ENCODE results near the gene PCDHGA5. TPM values are rescaled to one million over a fixed set of nuclear protein-coding genes. Genes with fewer than 3 reads are reported as not detected.

The PCDHGA5 gene
- total RNA-seq, 1 donor from 2014 or later: 8.6 TPM

Other genes with a start within 250 kb of the PCDHGA5 start
- gene PCDHB4, start 242.3 kb upstream of the PCDHGA5 start, total RNA-seq: 8.3 TPM
- 2.9 TPM for gene PCDHB5, start 229.0 kb upstream of the PCDHGA5 start, total RNA-seq
- not detected for gene PCDHB6, start 214.1 kb upstream of the PCDHGA5 start, total RNA-seq
- gene PCDHB7, start 191.5 kb upstream of the PCDHGA5 start, total RNA-seq: 0.98 TPM
- 0.25 TPM for gene PCDHB8, start 186.4 kb upstream of the PCDHGA5 start, total RNA-seq
- 12.3 TPM for gene PCDHB16, start 181.8 kb upstream of the PCDHGA5 start, total RNA-seq
- 3.7 TPM for gene PCDHB9, start 177.0 kb upstream of the PCDHGA5 start, total RNA-seq
- gene PCDHB10, start 171.8 kb upstream of the PCDHGA5 start, total RNA-seq: 3.2 TPM
- gene PCDHB11, start 164.5 kb upstream of the PCDHGA5 start, total RNA-seq: 2.2 TPM
- 2.5 TPM for gene PCDHB12, start 155.4 kb upstream of the PCDHGA5 start, total RNA-seq
- gene PCDHB13, start 150.2 kb upstream of the PCDHGA5 start, total RNA-seq: 3.7 TPM
- gene PCDHB14, start 140.8 kb upstream of the PCDHGA5 start, total RNA-seq: 4.2 TPM
- 3.2 TPM for gene PCDHB15, start 118.8 kb upstream of the PCDHGA5 start, total RNA-seq
- gene SLC25A2, start 60.1 kb upstream of the PCDHGA5 start, total RNA-seq: not detected
- 53.8 TPM for gene TAF7, start 43.4 kb upstream of the PCDHGA5 start, total RNA-seq
- not detected for gene PCDHGA1, start 33.6 kb upstream of the PCDHGA5 start, total RNA-seq
- 6.1 TPM for gene PCDHGA2, start 25.4 kb upstream of the PCDHGA5 start, total RNA-seq
- 3.4 TPM for gene PCDHGA3, start 20.3 kb upstream of the PCDHGA5 start, total RNA-seq
- 3.9 TPM for gene PCDHGB1, start 14.1 kb upstream of the PCDHGA5 start, total RNA-seq
- 3.9 TPM for gene PCDHGA4, start 9.1 kb upstream of the PCDHGA5 start, total RNA-seq
- gene PCDHGB2, start 4.2 kb upstream of the PCDHGA5 start, total RNA-seq: 8.3 TPM
- 5.4 TPM for gene PCDHGB3, start 6.1 kb downstream of the PCDHGA5 start, total RNA-seq
- gene PCDHGA6, start 9.7 kb downstream of the PCDHGA5 start, total RNA-seq: 6.4 TPM
- 5.2 TPM for gene PCDHGA7, start 18.6 kb downstream of the PCDHGA5 start, total RNA-seq
- gene PCDHGB4, start 23.5 kb downstream of the PCDHGA5 start, total RNA-seq: 10.3 TPM
- gene PCDHGA8, start 28.5 kb downstream of the PCDHGA5 start, total RNA-seq: 6.4 TPM
- 15.0 TPM for gene PCDHGB5, start 33.8 kb downstream of the PCDHGA5 start, total RNA-seq
- 8.8 TPM for gene PCDHGA9, start 38.6 kb downstream of the PCDHGA5 start, total RNA-seq
- 12.5 TPM for gene PCDHGB6, start 43.9 kb downstream of the PCDHGA5 start, total RNA-seq
- 10.6 TPM for gene PCDHGA10, start 48.8 kb downstream of the PCDHGA5 start, total RNA-seq
- gene PCDHGB7, start 53.5 kb downstream of the PCDHGA5 start, total RNA-seq: 14.2 TPM
- 6.6 TPM for gene PCDHGA11, start 56.9 kb downstream of the PCDHGA5 start, total RNA-seq
- gene PCDHGA12, start 66.3 kb downstream of the PCDHGA5 start, total RNA-seq: 10.6 TPM
- 78.3 TPM for gene PCDHGC3, start 111.8 kb downstream of the PCDHGA5 start, total RNA-seq
- 4.9 TPM for gene PCDHGC4, start 120.9 kb downstream of the PCDHGA5 start, total RNA-seq
- gene PCDHGC5, start 124.9 kb downstream of the PCDHGA5 start, total RNA-seq: 3.4 TPM

Data from vagina (tissue), 1 donor.